Cardiac fibroblast (primary cell): ENCODE data around the gene USP15.

ENCODE experiments used
- DNase-seq, 2 donors: peaks; one replicate each; pipeline versions ENCODE4 v3.0.0 to v3.0.0-alpha.2; 2010; ENCODE audit warnings: low read depth in 2 of 2
- H3K4me3 ChIP-seq, 2 donors: replicated peaks in 1 of 2; 1 replicate in 1 of 2; 2 replicates in 1 of 2; pipeline ENCODE4 v1.5.1; 2011; ENCODE audit warnings: low read depth in 2 of 2, low read length in 2 of 2, mild to moderate bottlenecking in 2 of 2, moderate library complexity in 1 of 2
- TF ChIP-seq, protein P1 (sequence below): IDR thresholded peaks from one replicate; pipeline ENCODE4 v1.5.1; 2011; ENCODE audit warnings: low read depth, mild to moderate bottlenecking, low read length, inconsistent platforms

The USP15 gene

DNA sequence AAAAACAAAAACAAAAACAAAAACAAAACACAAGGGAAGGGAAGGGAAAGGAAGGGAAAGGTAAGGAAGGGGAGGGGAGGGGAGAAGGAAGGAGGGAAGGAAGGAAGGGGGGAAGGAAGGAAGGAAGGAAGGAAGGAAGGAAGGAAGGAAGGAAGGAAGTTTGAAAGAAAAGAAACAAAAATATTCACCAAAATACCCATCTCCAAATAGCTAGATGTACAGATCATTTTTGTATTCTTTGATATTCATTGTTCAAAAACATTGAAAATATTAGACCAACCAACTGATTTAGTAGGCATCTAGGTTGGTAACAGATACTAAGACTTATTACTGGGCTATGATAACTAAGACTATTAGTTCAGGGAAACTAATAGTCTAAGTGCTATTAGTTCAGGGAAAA lies 39.1 kb upstream of the USP15 start:
- TF ChIP-seq, protein P1, sequence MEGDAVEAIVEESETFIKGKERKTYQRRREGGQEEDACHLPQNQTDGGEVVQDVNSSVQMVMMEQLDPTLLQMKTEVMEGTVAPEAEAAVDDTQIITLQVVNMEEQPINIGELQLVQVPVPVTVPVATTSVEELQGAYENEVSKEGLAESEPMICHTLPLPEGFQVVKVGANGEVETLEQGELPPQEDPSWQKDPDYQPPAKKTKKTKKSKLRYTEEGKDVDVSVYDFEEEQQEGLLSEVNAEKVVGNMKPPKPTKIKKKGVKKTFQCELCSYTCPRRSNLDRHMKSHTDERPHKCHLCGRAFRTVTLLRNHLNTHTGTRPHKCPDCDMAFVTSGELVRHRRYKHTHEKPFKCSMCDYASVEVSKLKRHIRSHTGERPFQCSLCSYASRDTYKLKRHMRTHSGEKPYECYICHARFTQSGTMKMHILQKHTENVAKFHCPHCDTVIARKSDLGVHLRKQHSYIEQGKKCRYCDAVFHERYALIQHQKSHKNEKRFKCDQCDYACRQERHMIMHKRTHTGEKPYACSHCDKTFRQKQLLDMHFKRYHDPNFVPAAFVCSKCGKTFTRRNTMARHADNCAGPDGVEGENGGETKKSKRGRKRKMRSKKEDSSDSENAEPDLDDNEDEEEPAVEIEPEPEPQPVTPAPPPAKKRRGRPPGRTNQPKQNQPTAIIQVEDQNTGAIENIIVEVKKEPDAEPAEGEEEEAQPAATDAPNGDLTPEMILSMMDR = no peak
- H3K4me3 ChIP-seq = no peak overlapping the region

DNA sequence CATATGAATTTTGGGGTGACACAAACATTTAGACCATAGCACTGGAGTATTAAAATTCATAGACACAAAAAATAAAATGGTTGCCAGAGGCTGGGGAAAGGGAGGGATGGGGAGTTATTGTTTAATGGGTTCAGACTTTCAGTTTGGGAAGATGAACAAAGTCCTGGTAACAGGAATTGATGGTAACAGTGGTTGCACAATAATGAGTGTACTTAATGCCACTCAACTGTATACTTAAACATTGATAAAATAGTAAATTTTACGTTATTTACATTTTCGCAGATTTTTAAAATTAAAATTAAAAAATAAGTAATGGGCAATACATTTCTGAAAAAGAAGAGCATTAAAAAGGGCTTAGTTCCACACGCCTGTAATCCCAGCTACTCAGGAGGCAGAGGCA lies 35.6 kb upstream of the USP15 start:
- TF ChIP-seq, protein P1 = no peak
- no peak for DNase-seq
- H3K4me3 ChIP-seq = no peak overlapping the region

More for the DNA sequence above, 39.1 kb upstream of the USP15 start:
- DNase-seq = no peak

DNA sequence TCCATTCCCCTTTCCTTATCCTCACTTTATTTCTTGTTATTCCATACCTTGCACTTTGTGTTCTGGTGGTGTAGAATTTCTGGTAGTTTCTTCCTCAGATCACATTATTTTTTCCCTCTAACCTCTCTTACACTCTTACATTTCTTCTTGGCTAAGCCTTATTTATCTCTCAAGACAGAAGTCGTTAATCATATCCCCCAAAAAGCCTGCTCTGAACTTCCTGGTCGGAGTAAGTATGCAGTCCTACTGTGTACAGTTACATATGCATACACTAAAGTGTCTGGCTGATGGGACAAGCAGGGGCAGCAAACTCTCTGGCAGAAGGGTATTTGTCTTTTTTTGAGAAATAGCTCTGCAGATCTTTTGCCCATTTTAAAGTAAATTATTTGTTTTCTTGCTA lies 33.1 kb upstream of the USP15 start:
- no peak overlapping the region for H3K4me3 ChIP-seq
- no peak for DNase-seq
- TF ChIP-seq, protein P1 = no peak

DNA sequence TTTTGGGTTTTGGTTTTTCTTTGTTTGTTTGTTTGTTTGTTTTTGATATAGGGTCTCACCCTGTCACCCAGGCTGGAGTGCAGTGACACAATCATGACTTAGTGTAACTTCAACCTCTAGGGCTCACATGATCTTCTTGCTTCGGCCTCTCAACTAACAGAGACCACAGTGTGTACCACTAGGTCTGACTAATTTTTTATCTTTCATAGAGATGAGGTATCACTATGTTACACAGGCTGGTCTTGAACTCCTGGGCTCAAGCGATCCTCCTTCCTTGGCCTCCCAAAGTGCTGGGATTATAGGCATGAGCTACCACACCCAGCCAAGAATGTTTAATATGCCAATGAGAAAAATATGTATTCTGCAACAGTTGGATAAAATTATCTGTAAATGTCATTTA lies 29.6 kb upstream of the USP15 start:
- no peak for DNase-seq
- H3K4me3 ChIP-seq = no peak overlapping the region
- TF ChIP-seq, protein P1 = no peak

DNA sequence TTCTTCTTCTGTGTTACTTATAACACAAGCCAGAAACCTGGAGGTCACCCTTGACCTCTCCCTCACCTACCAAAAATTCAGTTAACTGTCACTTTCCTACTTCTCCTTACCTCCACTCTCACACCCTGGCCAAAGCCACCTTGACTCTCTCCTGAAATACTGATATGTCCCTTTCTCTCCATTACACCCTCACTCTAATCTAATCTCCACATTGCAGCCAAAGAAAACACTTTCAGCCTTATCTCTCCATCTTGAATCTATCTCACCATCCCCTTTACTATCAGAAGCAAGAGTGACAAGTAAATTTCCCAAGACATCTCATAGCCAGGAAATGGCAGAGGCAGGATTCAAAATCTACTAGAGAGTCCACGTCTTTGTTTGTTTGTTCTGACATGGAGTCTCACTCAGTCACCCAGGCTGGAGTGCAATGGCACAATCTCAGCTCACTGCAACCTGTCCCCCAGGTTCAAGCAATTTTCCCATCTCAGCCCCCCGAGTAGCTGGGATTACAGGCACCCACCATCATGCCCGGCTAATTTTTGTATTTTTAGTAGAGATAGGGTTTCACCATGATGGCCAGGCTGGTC lies 28.0 kb upstream of the USP15 start:
- TF ChIP-seq, protein P1 = no peak
- no peak for DNase-seq
- H3K4me3 ChIP-seq = no peak overlapping the region

DNA sequence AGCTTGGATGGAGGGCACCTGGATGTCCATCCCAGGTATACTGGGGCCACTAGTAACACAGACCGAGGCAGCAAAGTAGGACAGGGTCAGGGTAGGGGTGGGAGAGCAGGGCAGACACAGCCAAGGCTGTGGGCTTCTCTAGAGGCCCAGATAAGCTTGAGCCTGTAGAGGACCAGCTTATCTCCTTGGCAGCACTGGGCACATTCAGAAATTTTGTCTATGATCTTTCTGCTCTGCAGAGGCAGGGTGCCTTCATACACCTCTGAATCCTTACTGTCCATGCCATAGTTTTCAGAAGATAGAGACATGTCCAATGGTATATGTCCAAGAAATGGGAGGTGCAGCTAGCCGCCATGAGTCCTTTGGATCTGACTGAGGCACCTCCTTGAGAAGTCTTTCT lies 26.4 kb upstream of the USP15 start:
- TF ChIP-seq, protein P1 = no peak
- H3K4me3 ChIP-seq = no peak overlapping the region
- no peak for DNase-seq

DNA sequence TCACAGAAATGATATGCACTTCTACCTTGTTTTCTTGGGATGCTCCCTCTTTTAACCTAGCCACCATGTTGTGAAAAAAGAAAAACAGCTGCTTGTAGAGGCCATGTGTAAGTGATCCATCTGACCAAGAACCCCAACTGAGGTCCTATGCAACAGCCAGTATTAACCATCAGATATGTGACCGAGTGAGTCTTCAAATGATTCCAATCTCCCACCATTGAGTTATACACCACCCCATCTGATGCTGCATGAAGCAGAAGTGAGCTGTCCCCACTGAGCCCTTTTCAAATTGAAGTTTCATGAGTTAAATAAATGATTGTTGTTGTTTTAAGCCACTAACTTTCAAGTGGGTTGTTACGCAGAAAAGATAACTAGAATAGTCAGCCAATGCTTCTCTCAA lies 20.6 kb upstream of the USP15 start:
- TF ChIP-seq, protein P1 = no peak
- DNase-seq = no peak
- no peak overlapping the region for H3K4me3 ChIP-seq
